NB4 (cell line): Measurements from ENCODE around the gene HSPA12A.

Experiments used
- POLR2A ChIP-seq: IDR thresholded peaks from 2 replicates; pipeline ENCODE4 v1.6.1; 2011; ENCODE audit warnings: mild to moderate bottlenecking; ENCODE audit not compliant: insufficient read length; ENCODE audit errors: extremely low read depth
- TF ChIP-seq, protein P1 (sequence below): IDR thresholded peaks from one replicate; pipeline ENCODE4 v1.5.1; 2012; ENCODE audit warnings: low read depth, low read length

DNA sequence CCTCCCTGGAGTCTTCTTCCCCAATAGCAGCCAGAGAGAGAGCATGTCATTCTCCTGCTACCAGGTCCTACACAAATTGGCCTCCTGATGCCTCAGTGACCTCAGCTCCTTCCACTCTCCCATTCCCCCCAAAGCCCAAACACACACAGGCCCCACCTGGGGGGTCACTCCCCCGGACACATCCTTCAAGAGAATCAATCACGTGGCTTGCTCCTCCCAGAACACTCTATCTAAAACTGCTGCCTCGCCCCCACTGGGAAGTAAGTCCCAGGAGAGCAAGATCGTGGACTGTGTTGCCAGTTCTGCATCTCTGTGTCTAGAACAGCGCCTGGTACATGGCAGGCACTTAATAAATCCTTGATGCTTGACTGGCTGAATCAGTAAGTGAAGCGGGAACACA lies 2.5 kb upstream of the HSPA12A start:
- TF ChIP-seq, protein P1, sequence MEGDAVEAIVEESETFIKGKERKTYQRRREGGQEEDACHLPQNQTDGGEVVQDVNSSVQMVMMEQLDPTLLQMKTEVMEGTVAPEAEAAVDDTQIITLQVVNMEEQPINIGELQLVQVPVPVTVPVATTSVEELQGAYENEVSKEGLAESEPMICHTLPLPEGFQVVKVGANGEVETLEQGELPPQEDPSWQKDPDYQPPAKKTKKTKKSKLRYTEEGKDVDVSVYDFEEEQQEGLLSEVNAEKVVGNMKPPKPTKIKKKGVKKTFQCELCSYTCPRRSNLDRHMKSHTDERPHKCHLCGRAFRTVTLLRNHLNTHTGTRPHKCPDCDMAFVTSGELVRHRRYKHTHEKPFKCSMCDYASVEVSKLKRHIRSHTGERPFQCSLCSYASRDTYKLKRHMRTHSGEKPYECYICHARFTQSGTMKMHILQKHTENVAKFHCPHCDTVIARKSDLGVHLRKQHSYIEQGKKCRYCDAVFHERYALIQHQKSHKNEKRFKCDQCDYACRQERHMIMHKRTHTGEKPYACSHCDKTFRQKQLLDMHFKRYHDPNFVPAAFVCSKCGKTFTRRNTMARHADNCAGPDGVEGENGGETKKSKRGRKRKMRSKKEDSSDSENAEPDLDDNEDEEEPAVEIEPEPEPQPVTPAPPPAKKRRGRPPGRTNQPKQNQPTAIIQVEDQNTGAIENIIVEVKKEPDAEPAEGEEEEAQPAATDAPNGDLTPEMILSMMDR: no peak
- no peak for TF ChIP-seq POLR2A
